GM19239 (cell line): ENCODE measurements around the gene BRMS1L.

Experiments used
- DNase-seq: peaks from one replicate; pipeline ENCODE4 v3.0.0; 2011; ENCODE audit warnings: low spot score; ENCODE audit not compliant: insufficient read length
- FAIRE-seq: peaks from 2 replicates; lab custom pipeline; 2011; peaks lifted over from hg19 to GRCh38; lab: Jason Lieb, UNC

Gene BRMS1L

DNA sequence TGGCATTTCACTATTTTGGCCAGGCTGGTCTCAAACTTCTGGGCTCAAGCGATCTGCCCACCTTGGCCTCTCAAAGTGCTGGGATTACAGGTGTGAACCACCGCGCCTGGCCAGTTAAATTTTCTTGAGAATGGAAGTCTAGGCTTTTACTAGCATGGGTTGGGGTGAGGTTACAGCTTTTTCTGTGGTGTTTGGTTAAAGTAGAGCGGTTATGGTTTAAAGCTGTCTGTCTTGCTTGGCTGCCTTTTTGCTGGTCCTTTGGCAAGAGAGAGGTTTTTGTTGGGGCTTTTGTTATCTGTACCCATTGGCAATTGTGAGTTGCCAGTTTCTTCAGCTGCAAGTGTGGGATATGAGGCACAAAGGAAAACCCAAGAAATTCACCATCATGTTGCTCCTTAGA is 84.1 kb downstream of the BRMS1L start:
- DNase-seq, result no peak
- no peak for FAIRE-seq

- DNase-seq (no peak), FAIRE-seq (no peak)
These were observed 85.0 kb downstream of the BRMS1L start for GRCh38 chr14:35911097-35911496.

DNA sequence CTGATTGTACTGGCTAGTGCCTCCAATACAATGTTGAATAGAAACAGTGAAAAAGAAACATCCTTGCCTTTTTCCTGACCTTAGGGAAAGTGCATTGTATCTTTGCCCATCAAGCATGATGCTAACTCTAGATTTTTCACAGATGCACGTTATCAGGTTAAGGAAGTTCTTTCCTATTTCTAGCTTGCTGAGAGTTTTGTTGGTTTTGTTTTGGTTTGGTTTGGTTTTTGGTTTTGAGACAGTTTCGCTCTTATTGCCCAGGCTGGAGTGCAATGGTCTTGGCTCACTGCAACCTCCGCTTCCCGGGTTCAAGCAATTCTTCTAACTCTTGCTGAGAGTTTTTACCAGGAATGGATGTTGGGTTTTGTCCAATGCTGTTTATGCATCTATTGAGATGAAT is 89.0 kb downstream of the BRMS1L start:
- FAIRE-seq (peak; percentile 60), DNase-seq (no peak)

GRCh38 chr14:35915775-35916174 is 89.6 kb downstream of the BRMS1L start:
- DNase-seq, result no peak
- no peak for FAIRE-seq
